OCI-LY3 (cell line): ENCODE results near the gene SUN5.
A peak's percentile ranks its signal among the peaks of the same experiment; 100 is the strongest.

Source experiments
- H2AFZ ChIP-seq: fragments of 200-600, 300-600 bp; shearing (Covaris generic); 2 replicates; pipeline ENCODE4 v1.6.0; 2014; ENCODE audit warnings: antibody characterized with exemption, low read depth, low read length
- H3K27ac ChIP-seq: fragments of 200-600, 300-600 bp; sonication (generic); 2 replicates; pipeline ENCODE4 v1.5.1; 2014; ENCODE audit warnings: mild to moderate bottlenecking, low read length, moderate library complexity, mixed read lengths
- H3K27me3 ChIP-seq: fragments of 200-600, 300-600 bp; sonication (generic); 2 replicates; pipeline ENCODE4 v1.6.1; 2014; ENCODE audit warnings: low read depth, low read length, mixed read lengths
- H3K36me3 ChIP-seq: fragments of 200-600, 300-600 bp; sonication (generic); replicated peaks from 2 replicates; pipeline ENCODE3; 2014; ENCODE audit warnings: low read depth, low read length, mixed read lengths
- H3K4me1 ChIP-seq: fragments of 300-600, 200-600 bp; sonication (generic); 2 replicates; pipeline ENCODE4 v1.6.1; 2014; ENCODE audit warnings: low read length, mixed read lengths
- H3K4me2 ChIP-seq: fragments of 200-600, 300-600 bp; sonication (generic); 2 replicates; pipeline ENCODE4 v1.6.1; 2014; ENCODE audit warnings: low read length, mixed read lengths
- H3K4me3 ChIP-seq: fragments of 300-600, 200-600 bp; sonication (generic); 2 replicates; pipeline ENCODE4 v1.5.1; 2014; ENCODE audit warnings: antibody characterized with exemption, mild to moderate bottlenecking, low read length, moderate library complexity
- H3K79me2 ChIP-seq: fragments of 300-600, 200-600 bp; shearing (Covaris generic); 2 replicates; pipeline ENCODE4 v1.6.1; 2014; ENCODE audit warnings: mild to moderate bottlenecking, low read length, mixed read lengths
- H3K9ac ChIP-seq: fragments of 300-600, 200-600 bp; shearing (Covaris generic); 2 replicates; pipeline ENCODE4 v1.6.0; 2014; ENCODE audit warnings: mild to moderate bottlenecking, low read length, moderate library complexity
- H3K9me3 ChIP-seq: fragments of 200-600, 300-600 bp; shearing (Covaris generic); 2 replicates; pipeline ENCODE4 v1.6.1; 2014; ENCODE audit warnings: low read length, mixed read lengths; ENCODE audit not compliant: insufficient read depth
- H4K20me1 ChIP-seq: fragments of 200-600, 300-600 bp; sonication (generic); 2 replicates; pipeline ENCODE4 v1.6.1; 2016; ENCODE audit warnings: low read length, mixed read lengths; ENCODE audit not compliant: insufficient read depth
- CTCF ChIP-seq: fragments of 200-600, 300-600 bp; sonication (generic); IDR thresholded peaks from 2 replicates; pipeline ENCODE4 v1.5.1; 2014; ENCODE audit warnings: antibody characterized with exemption, low read length, low read depth
- EZH2phosphoT487 ChIP-seq: fragments of 200-600 bp; shearing (Covaris generic); IDR thresholded peaks from 2 replicates; pipeline ENCODE4 v1.6.1; 2018; ENCODE audit warnings: antibody characterized with exemption, mixed run types, low read depth

Gene SUN5

GRCh38 chr20:33023439-33024242, 19.4 kb upstream of the SUN5 start:
- H3K27me3 ChIP-seq: peaks cover 26% of the 10 kb centered on the region
- no peak overlapping the region for H3K9ac ChIP-seq
- peaks cover 20% of the 10 kb centered on the region for H3K4me1 ChIP-seq
- H3K36me3 ChIP-seq: no peaks in the 10 kb centered on the region
- H3K9me3 ChIP-seq: no peaks in the 10 kb centered on the region
- no peak overlapping the region for H3K4me2 ChIP-seq
- no peak overlapping the region for H2AFZ ChIP-seq
- no peak overlapping the region for H3K4me3 ChIP-seq
- TF ChIP-seq CTCF: no peak
- no peak for TF ChIP-seq EZH2phosphoT487
- no peaks in the 10 kb centered on the region for H3K79me2 ChIP-seq
- H3K27ac ChIP-seq: no peak overlapping the region
- no peaks in the 10 kb centered on the region for H4K20me1 ChIP-seq

GRCh38 chr20:33022694-33023438, 18.6 kb upstream of the SUN5 start:
- Histone ChIP-seq H3K4me3 (no peak overlapping the region), H2AFZ (no peak overlapping the region), H3K9me3 (no peaks in the 10 kb centered on the region), H3K9ac (no peak overlapping the region), H3K79me2 (no peaks in the 10 kb centered on the region), H3K4me2 (no peak overlapping the region), H3K4me1 (peaks cover 20% of the 10 kb centered on the region), H3K27ac (no peak overlapping the region), H3K27me3 (peaks cover 23% of the 10 kb centered on the region; the same call in 1 of the 2 replicates), H4K20me1 (no peaks in the 10 kb centered on the region), H3K36me3 (no peaks in the 10 kb centered on the region)
- no peak for TF ChIP-seq CTCF
- no peak for TF ChIP-seq EZH2phosphoT487

- Histone ChIP-seq H3K4me2 (peak overlapping the region; percentile 9; the same call in 1 of the 2 replicates), H3K4me3 (no peak overlapping the region), H3K4me1 (peaks cover 20% of the 10 kb centered on the region), H3K27me3 (peaks cover 21% of the 10 kb centered on the region; the same call in 1 of the 2 replicates), H3K9me3 (no peaks in the 10 kb centered on the region), H2AFZ (no peak overlapping the region), H3K27ac (no peak overlapping the region), H3K36me3 (no peaks in the 10 kb centered on the region), H3K79me2 (no peaks in the 10 kb centered on the region), H4K20me1 (no peaks in the 10 kb centered on the region), H3K9ac (no peak overlapping the region)
- no peak for TF ChIP-seq EZH2phosphoT487
- no peak for TF ChIP-seq CTCF
Observed at GRCh38 chr20:33022289-33022688, 18.1 kb upstream of the SUN5 start.

GRCh38 chr20:33021879-33022278, 17.6 kb upstream of the SUN5 start:
- Histone ChIP-seq H4K20me1 (no peaks in the 10 kb centered on the region), H3K4me3 (no peak overlapping the region), H3K4me2 (peak overlapping the region; percentile 9; the same call in 1 of the 2 replicates), H3K79me2 (no peaks in the 10 kb centered on the region), H3K27ac (no peak overlapping the region), H3K27me3 (peaks cover 22% of the 10 kb centered on the region; the same call in 1 of the 2 replicates), H3K36me3 (no peaks in the 10 kb centered on the region), H3K9me3 (no peaks in the 10 kb centered on the region), H2AFZ (no peak overlapping the region), H3K4me1 (peaks cover 20% of the 10 kb centered on the region), H3K9ac (no peak overlapping the region)
- no peak for TF ChIP-seq CTCF
- TF ChIP-seq EZH2phosphoT487: no peak
